ENCODE results near the gene USPL1.

GRCh38 chr13:30585748-30586262 lies 31.9 kb upstream of the USPL1 start:
- TF ChIP-seq ETV6 (CRISPR knock-in tag; conservative IDR thresholded peaks at IDR 0.05) = no peak
- TF ChIP-seq ZFX (CRISPR knock-in tag; IDR thresholded peaks at IDR 0.05; ENCODE audit: low read depth) = no peak
- TF ChIP-seq KLF9 (CRISPR knock-in tag; IDR thresholded peaks at IDR 0.05; ENCODE audit: low read depth) = no peak
- no peak for TF ChIP-seq ZNF451 (CRISPR knock-in tag; IDR thresholded peaks at IDR 0.05)
- TF ChIP-seq AHR (CRISPR knock-in tag; IDR thresholded peaks at IDR 0.05) = no peak
- TF ChIP-seq ZNF10 (CRISPR knock-in tag; IDR thresholded peaks at IDR 0.05; ENCODE audit: borderline replicate concordance, low read depth) = no peak
- TF ChIP-seq REL (CRISPR knock-in tag; conservative IDR thresholded peaks at IDR 0.05) = no peak
